ENCODE data around the gene SLC7A1. TPM values are rescaled to one million over a fixed set of nuclear protein-coding genes. Genes with fewer than 3 reads are reported as not detected.

Gene SLC7A1
- total and polyA plus RNA-seq, 2 of the 13 experiments (the other 11 are each of a cell fraction or from before 2014, with no cell fraction given), result 14.5 to 15.3 TPM

GRCh38 chr13:29595380-29596063 is at the start of gene SLC7A1 (continued):
- no peak for TF ChIP-seq BRF2 (CRISPR knock-in tag; IDR thresholded peaks at IDR 0.05)
- TF ChIP-seq DZIP1 (CRISPR knock-in tag; IDR thresholded peaks at IDR 0.05), result no peak
- no peak for TF ChIP-seq ZBTB3 (CRISPR knock-in tag; IDR thresholded peaks at IDR 0.05; ENCODE audit: borderline replicate concordance, low read depth)
- TF ChIP-seq ZNF790 (CRISPR knock-in tag; IDR thresholded peaks at IDR 0.05; ENCODE audit: borderline replicate concordance), result no peak
- no peak for TF ChIP-seq FOXA3 (CRISPR knock-in tag; IDR thresholded peaks at IDR 0.05)
- TF ChIP-seq ZNF510 (CRISPR knock-in tag; IDR thresholded peaks at IDR 0.05; ENCODE audit: low read depth), result no peak
- no peak for TF ChIP-seq IRF9 (CRISPR knock-in tag; IDR thresholded peaks at IDR 0.05; ENCODE audit: borderline replicate concordance)
- no peak for TF ChIP-seq U2AF2 (IDR thresholded peaks at IDR 0.05; ENCODE audit: low read depth, low read length)
- no peak for TF ChIP-seq TRIM24 (CRISPR knock-in tag; IDR thresholded peaks at IDR 0.05)
- no peak for TF ChIP-seq ZNF709 (CRISPR knock-in tag; IDR thresholded peaks at IDR 0.05)
- no peak for TF ChIP-seq ZFP37 (CRISPR knock-in tag; IDR thresholded peaks at IDR 0.05; ENCODE audit: borderline replicate concordance)
- TF ChIP-seq SMAD3 (CRISPR knock-in tag; IDR thresholded peaks at IDR 0.05), result no peak
- TF ChIP-seq POLR2G (IDR thresholded peaks at IDR 0.05; ENCODE audit: low read depth, low read length), result peak; percentile 41; the same call in 1 of the 2 replicates
- peak; percentile 6 for TF ChIP-seq ASH2L (IDR thresholded peaks at IDR 0.05; ENCODE audit: insufficient read length, low read depth, low read length)
- TF ChIP-seq ZSCAN31 (CRISPR knock-in tag; IDR thresholded peaks at IDR 0.05; ENCODE audit: low read depth), result no peak
- peak; percentile 16; the same call in 1 of the 2 replicates for TF ChIP-seq ZNF768 (CRISPR knock-in tag; IDR thresholded peaks at IDR 0.05)
- no peak for TF ChIP-seq AGO1 (IDR thresholded peaks at IDR 0.05; ENCODE audit: low read depth, low read length, poor library complexity, severe bottlenecking)
- TF ChIP-seq FOXP4 (CRISPR knock-in tag; IDR thresholded peaks at IDR 0.05), result no peak
- TF ChIP-seq ZSCAN12 (CRISPR knock-in tag; IDR thresholded peaks at IDR 0.05), result no peak
- TF ChIP-seq PBX3 (CRISPR knock-in tag; IDR thresholded peaks at IDR 0.05; ENCODE audit: borderline replicate concordance), result no peak
- TF ChIP-seq SMAD1 (CRISPR knock-in tag; IDR thresholded peaks at IDR 0.05; ENCODE audit: borderline replicate concordance, low read depth), result no peak
- no peak for TF ChIP-seq HOXA5 (CRISPR knock-in tag; IDR thresholded peaks at IDR 0.05)
